ENCODE results near the gene LRG1.

LRG1 gene

GRCh38 chr19:4519172-4519496 is 20.7 kb downstream of the LRG1 start:
- TF ChIP-seq CTCF (IDR thresholded peaks at IDR 0.05; ENCODE audit: borderline replicate concordance, insufficient read depth, low read depth, low read length), result no peak
- no peak overlapping the region for H3K4me3 ChIP-seq (ENCODE audit: low read depth, low read length)

- H3K4me3 ChIP-seq (ENCODE audit: low read depth, low read length), result no peak within 1 kb of the TSS
- no peak for TF ChIP-seq CTCF (IDR thresholded peaks at IDR 0.05; ENCODE audit: borderline replicate concordance, insufficient read depth, low read depth, low read length)
Measured at GRCh38 chr19:4518345-4519171, 21.3 kb downstream of the LRG1 start, which contains the start of gene PLIN4. Gene PLIN4 (minus strand): TSS chr19:4518486. CDS start chr19:4518272, 214 bp downstream.

- TF ChIP-seq CTCF (IDR thresholded peaks at IDR 0.05; ENCODE audit: borderline replicate concordance, insufficient read depth, low read depth, low read length), result no peak
- no peak overlapping the region for H3K4me3 ChIP-seq (ENCODE audit: low read depth, low read length)
Measured at GRCh38 chr19:4517451-4518057, 22.3 kb downstream of the LRG1 start.

GRCh38 chr19:4516939-4517300 is 22.9 kb downstream of the LRG1 start:
- no peak overlapping the region for H3K4me3 ChIP-seq (ENCODE audit: low read depth, low read length)
- TF ChIP-seq CTCF (IDR thresholded peaks at IDR 0.05; ENCODE audit: borderline replicate concordance, insufficient read depth, low read depth, low read length), result no peak

- no peak for TF ChIP-seq CTCF (IDR thresholded peaks at IDR 0.05; ENCODE audit: borderline replicate concordance, insufficient read depth, low read depth, low read length)
- no peak overlapping the region for H3K4me3 ChIP-seq (ENCODE audit: low read depth, low read length)
Measured at GRCh38 chr19:4516199-4516938, 23.5 kb downstream of the LRG1 start.

- TF ChIP-seq CTCF (IDR thresholded peaks at IDR 0.05; ENCODE audit: borderline replicate concordance, insufficient read depth, low read depth, low read length), result no peak
- H3K4me3 ChIP-seq (ENCODE audit: low read depth, low read length), result no peak overlapping the region
Measured at GRCh38 chr19:4515732-4516131, 24.1 kb downstream of the LRG1 start.
